Stimulated activated CD8-positive, alpha-beta memory T cell treated with anti-CD3 and anti-CD28 coated beads, Interleukin-2, amount 100 ng/mL, for 1 hour (primary cell): ENCODE data around the gene CNST.
"Not testable (repeated sequence)": the region's sequence is repeated elsewhere in the genome, so short reads cannot be mapped to it uniquely, and the experiment has no call there.

Experiments used
- DNase-seq, 2 donors: peaks; one replicate each; pipeline ENCODE4 v3.0.0-alpha.2; 2020; ENCODE audit warnings: low read depth in 2 of 2

CNST gene

GRCh38 chr1:246583056-246583440 lies 16.8 kb downstream of the CNST start:
- DNase-seq = no peak

- no peak for DNase-seq
These were observed 17.4 kb downstream of the CNST start for GRCh38 chr1:246583448-246584185.

DNA sequence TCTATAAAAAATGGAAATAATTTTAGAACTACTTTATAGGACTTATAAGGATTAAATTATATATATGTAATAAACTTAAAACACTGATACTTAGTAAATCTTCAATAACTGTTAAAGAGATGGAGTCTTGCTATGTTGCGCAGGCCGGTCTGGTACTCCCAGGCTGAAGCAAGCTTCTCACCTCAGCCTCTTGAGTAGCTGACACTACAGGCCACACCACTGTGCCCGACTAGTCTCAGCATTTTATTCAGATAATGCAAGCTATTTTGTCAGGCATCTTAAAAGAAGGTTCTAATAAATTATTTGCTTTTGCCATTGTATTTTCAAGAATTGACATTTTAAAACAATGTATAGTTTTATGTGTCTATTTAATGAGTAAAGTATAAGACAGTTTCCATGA lies 20.8 kb downstream of the CNST start:
- no peak for DNase-seq

- no peak for DNase-seq
These were observed 21.4 kb downstream of the CNST start for GRCh38 chr1:246587606-246588005.

DNA sequence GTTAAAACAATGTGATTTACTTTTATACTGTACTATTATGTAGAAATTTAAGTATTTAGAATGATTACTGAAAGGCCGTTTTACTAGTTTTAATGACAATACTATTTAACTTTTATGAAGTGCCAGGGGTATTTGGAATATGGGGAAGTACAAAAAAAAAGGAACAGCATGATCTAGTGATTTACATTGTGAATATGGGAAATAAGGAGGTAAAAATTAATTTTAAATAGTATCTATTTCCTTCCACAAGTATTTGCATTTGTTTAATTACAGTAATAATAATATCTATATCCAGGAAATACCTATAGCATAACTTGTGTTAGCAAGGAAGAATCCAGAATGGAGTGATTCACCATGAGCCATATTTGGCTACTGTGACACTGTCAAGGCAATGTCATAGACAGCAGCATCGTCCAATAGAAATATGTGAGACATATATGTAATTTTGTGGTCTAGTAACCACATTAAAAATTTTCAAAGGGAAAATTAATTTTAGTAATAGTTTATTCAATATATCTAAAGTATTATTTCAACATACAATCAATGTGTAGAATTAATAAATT lies 22.0 kb downstream of the CNST start:
- no peak for DNase-seq

DNA sequence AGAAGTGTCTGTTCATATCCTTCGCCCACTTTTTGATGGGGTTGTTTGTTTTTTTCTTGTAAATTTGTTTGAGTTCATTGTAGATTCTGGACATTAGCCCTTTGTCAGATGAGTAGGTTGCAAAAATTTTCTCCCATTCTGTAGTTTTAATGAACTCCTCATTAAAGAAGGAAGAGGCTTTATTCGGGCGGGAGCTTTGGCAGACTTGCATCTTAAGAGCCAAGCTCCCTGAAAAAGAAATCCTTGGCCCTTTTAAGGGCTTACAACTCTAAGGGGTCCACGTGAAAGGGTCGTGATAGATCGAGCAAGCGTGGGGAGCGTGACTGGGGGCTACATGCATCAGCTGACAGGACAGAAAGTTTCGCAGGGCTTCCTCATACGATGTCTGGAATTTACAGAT lies 23.7 kb downstream of the CNST start:
- not testable (repeated sequence) for DNase-seq

DNA sequence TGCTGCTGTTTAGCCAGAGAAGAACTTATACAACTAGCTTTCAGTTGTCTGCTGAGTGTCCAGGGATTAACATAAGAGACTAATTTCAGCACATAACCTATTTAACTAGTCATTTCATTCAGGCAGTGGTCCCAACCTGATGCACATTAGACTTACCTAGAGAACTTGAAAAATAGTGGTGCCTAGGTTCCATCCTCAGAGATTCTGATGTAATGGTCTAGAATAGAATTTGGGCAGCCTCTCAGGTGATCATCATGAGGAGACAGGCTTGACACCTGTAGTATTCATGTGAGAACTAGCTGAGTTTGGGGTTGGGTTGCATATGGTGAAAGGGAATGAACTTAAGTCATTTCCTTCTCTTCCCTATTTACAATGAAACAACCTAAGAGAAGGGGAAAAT lies 24.8 kb downstream of the CNST start:
- DNase-seq = no peak

DNA sequence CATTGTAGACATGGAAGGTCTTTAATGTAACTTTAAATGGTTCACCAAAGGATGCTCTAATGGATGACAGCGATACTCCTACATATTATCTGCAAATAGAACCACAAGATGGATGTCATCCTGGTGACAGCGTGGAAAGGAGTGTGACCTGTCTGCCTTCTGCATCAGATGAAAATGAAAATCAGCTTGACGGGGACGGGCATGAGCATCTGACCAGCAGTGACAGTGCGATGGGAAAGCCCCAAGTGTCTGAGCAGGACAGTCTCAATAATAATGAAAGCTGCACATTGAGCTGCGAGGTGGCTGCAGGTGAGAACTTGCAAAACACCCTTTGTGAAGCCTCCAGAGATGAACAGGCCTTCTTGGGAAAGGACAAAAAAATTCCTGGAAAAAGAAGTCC lies 25.2 kb downstream of the CNST start:
- no peak for DNase-seq

- DNase-seq = no peak
These were observed 25.7 kb downstream of the CNST start for GRCh38 chr1:246591958-246592357.

DNA sequence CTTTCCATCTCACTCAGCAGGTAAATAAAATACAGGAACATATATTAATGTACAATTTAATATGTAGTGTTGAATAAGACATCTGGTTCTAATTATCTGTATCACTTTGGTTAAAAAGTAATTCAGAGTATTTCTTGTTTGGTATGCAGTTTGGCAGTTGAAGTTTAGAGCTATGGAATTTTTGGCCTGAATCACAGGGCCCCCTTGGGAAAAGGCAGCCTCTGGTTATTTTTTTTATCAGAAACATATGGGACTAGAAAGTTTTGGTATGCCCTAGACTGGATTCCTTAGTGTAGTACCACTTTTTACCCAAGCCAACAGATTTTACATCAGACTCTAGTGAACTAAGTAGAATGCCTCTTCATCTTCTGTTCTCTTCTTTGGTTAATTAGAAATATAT lies 26.4 kb downstream of the CNST start:
- DNase-seq = no peak

DNA sequence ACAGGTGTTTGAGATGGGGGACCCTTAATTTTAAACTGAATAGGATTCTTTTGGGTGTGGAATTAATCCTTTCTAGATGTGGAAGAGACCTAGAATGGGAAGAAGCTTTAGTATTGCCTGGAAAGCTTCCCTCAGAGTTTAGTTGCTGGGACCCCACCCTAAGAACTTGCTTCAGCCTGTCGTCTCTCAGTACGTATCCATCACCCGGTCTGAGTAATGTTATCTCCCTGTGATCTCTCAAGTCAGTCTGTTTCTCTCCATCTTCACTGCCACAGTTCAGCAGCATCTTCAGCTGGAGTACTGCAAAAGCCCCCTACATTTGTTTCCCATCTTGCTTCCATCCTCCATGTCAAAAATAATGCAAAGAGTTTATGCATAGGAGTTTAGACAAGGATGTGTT lies 28.9 kb downstream of the CNST start:
- DNase-seq = no peak

DNA sequence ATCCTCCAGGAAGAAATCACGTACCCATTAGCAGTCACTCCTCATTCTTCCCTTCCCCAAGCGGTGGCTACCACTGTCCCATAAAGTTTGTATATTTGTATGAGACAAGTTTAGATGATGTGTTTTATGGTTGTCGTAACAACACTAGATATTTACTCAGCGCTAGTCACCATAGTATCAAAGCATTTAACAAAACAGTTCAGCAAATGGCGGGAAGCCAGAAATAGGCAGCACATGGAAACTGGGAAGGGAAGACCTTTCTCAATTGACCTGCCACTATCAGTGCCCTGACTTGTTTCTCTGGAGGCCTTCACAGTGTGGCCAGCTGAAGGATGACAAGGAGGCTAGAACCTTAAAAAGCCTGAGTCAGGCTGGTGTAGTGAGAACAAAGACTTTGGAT lies 31.1 kb downstream of the CNST start:
- DNase-seq = no peak

DNA sequence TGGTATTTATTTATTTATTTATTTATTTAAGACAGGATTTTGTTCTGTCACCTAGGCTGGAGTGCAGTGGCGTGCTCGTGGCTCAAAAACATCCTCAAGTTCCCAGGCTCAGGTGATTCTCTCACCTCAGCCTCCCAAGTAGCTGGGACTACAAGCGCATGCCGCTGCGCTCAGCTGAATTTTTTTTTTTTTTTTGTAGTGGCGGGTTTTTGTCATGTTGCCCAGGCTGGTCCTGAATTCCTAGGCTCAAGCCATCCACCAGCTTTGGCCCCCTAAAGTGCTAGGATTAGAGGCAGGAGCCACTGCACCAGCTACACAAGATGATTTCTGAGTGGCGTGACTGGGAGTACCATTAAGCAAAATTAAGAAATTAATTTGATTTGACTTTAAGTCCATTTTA lies 31.7 kb downstream of the CNST start:
- no peak for DNase-seq

- DNase-seq = no peak
These were observed 33.1 kb downstream of the CNST start for GRCh38 chr1:246599315-246599714.

GRCh38 chr1:246600579-246600978 lies 34.3 kb downstream of the CNST start:
- DNase-seq = no peak

DNA sequence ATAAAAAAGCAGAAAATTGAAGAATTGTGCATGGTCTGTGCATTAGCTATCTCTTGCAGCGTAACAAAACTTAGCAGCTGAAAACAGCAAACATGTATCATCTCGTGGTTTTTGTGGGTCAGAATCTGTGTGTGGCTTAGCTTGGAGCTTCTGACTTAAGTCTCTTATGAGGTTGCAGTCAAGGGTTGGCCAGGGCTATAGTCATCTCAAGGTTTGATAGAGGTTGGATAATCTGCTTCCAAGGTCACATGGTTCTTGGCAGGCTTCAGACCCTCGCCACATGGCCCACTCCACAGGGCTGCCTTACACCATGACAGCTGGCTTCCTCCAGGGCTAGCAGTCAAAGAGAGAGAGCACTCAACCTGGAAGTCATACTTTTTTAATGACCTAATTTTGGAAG lies 35.9 kb downstream of the CNST start:
- no peak for DNase-seq

DNA sequence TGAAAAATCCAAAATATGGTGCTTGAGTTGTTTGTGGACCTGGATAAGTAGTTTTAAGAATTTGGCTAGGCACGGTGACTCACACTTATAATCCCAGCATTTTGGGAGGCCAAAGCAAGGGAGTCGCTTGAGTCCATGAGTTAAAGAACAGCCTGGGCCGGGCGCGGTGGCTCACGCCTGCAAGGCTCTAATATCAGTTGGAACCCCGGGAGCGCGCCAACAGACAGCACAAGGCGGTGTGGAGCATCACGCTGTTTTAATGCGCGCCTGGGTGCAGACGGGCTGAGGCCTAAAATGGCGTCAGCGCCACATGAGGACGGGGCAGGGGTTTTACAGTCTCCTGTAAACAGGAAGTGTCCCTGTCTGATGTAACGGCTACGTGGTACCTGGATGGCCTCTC lies 39.0 kb downstream of the CNST start:
- DNase-seq = not testable (repeated sequence)

DNA sequence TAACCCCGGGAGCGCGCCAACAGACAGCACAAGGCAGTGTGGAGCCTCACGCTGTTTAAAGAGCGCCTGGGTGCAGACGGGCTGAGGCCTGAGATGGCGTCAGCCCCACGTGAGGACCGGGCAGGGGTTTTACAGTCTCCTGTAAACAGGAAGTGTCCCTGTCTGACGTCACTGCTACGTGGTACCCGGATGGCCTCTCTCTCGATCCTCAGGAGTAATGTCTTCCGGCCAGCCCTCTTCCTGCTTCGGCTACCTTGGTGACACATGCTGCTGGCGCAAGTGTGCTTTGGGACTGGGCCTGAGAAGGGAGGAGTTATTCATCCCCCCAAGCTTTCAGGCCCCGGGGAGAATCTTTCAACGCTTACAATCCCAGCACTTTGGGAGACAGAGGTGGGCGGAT lies 41.2 kb downstream of the CNST start:
- no peak for DNase-seq

DNA sequence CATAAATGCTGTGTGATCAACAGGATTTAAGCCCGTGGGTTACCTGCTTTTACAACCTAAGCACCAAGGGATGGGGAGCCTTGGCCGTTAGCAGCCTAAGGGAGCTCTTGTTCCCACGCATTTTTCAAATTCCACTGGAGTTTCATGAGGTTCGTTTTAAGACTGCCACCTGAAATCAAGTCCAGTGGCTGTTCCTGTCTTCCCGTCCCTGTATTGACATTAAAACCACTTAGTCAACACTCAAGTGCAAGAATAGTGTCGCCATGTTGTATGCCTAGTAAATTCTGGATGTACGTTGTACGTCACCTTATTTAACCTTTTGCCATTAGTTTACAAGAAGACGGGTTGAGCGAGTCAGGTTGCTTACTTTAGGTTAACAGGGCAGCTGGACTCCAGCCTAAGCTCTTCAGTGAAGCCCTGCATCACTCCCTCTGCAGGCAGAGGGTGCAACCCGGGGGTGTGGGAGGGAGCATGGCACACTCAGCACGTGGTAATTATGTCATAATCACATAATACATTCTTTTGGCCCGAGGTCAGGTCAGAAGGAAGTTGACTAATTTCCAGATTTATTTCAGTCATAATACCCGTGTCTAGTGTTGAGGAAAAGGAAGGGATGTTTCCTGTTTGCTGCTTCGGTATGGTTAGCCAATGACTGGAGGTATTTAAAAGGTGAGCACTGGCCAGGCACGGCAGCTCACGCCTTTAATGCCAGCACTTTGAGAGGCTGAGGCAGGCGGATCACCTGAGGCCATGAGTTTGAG lies 42.5 kb downstream of the CNST start:
- DNase-seq = no peak

- no peak for DNase-seq
These were observed 43.4 kb downstream of the CNST start for GRCh38 chr1:246609632-246610031.

DNA sequence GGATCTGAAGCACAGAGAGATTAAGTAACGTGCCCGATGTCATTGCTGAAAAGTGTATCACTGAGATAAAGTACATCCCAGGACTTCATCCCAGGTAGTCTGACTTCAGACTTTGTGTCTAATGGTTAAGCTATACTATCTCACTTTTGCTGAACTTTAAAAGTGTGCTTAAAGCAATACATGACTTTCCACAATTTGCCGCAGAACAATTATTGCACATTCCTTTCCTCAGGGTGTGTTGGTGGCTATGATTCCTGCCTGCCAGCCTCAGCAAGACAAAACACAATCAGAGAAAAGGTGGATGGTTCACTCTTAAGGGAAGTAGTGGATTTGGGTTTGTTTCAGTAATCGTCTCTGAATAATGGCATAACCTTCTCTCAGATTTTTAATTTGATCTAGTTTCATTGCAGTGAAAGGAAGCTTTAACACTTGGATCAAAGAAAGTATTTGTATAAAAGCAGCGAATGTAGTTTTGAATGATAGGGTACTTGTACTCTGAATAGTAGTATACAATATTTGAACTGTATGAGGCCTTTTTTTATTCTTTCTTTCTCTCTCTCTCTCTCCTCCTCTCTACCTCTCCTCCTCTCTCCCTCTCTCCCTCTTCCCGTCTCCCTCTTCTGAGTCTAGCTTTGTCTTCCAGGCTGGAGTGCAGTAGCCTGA lies 47.0 kb downstream of the CNST start:
- DNase-seq = no peak

DNA sequence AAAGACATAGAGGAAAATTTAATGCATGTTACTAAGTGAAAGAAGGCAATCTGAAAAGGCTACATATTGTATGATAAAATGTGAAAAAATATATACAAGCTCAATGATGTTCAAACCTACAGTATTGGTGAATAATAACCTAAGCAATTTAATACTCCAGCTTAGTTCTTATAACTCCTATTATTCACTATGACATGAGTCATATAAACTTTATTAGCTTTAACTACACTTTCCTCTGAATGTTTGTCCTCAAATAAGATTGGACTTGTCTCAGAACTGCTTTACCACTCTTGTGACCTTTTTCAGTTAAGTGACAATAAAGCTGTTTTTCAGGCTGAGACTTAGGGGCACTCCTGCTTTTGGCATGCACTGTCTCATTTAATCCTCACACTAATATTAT lies 50.9 kb downstream of the CNST start:
- no peak for DNase-seq

- no peak for DNase-seq
These were observed 51.5 kb downstream of the CNST start for GRCh38 chr1:246617768-246618167.
